GM19372 (cell line): Measurements from ENCODE around the gene BCL2L14.
"Not testable (repeated sequence)": the region's sequence is repeated elsewhere in the genome, so short reads cannot be mapped to it uniquely, and the experiment has no call there.

Experiments
- ATAC-seq: cut with Tn5 transposase; IDR thresholded peaks from one replicate; pipeline ENCODE4 v1.9.1; 2021; ENCODE audit warnings: mild to moderate bottlenecking, low read depth, moderate library complexity; ENCODE audit not compliant: unreplicated experiment

BCL2L14 gene

DNA sequence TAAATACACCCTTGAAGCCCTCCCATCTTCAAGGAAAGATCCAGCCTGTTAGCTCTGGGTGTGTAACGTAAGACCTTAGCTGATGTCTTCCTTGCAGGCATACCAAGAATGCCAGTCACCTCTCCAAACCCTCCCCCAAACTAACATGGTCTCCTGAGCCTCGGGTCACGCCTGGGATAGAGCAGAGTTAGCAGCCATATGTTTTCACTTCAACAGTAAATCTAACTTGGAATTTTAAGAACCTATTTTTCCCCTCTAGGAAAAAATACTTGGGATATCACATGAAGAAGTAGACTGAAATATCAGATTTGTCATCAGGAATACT is 27.9 kb downstream of the BCL2L14 start:
- ATAC-seq, result no peak

DNA sequence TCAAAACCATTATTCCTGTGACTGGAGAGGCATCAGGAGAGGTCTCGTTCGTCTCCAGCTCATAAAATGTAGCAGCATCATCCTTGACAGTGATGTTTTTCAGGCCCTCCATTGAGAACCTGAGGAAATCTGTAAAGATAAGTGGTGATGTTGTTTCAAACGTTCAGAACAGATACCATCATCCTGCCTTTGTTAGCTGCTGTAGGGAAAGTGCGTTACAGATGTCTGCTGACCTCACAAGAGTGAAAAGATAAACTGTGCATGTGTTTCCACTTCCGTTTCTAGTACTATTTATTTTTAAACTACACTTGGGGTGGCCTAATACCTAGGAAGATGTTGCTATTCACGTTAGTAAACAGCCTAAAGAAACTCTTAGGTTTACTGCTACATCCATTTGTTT is 28.4 kb downstream of the BCL2L14 start:
- ATAC-seq, result no peak

DNA sequence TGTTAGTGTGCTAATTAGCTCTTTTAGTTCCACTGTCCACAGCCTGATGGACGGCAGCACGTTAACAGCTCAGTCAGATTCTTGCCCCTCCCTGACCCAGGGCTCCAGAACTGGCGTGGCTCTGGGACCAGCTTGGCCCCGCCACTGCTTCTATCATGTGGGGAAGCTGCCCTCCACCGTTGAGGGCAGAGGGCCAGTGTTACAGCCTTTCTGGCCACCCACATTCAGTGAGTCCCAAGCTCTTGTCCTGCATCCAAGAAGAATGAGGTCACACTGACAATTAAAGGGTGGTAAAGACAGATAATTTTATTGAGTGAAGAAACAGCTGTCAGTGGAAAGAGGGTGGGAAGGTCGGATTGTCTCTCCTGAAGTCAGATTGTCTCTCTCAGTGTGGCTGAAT is 36.9 kb downstream of the BCL2L14 start:
- ATAC-seq, result no peak

GRCh38 chr12:12108441-12109058 is 37.8 kb downstream of the BCL2L14 start:
- ATAC-seq, result no peak

- ATAC-seq, result not testable (repeated sequence)
Observed at GRCh38 chr12:12110923-12111555, 40.3 kb downstream of the BCL2L14 start.

DNA sequence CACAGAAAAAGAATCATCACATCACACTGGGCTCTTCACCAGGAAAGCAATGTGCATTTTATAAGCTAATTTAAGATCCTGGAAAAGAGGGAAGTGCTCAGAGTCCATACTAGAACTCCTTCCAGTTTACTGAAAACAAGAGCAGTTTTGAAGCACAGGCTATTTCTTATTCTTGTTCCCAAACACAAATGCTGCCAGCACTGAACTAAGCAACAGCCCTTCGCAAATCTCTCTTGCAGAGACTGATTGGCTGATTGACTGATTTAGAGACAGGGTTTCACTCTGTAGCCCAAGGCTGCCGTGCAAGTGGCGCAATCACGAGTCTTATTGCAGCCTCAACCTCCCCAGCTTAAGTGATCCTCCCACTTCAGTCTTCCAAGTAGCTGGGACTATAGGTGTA is 44.8 kb downstream of the BCL2L14 start:
- ATAC-seq, result no peak

DNA sequence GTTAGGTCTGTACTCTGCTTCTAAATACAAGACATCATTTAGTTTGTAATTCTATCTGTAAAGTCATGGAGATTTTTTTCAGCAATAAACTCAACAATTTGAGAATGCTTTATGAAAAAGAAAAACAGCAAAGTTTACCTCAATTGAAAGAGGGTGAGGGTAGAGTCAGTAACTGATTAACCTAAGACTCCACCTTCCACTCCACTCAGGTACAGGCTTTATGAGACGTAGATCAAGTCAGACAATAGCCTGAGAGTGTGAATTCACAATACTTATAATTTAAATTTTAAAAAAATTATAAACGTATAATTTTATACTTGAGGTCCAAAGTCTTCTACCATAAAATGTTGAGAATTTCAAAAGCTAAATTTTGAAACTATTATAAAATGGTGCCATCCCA is 45.9 kb downstream of the BCL2L14 start:
- no peak for ATAC-seq

DNA sequence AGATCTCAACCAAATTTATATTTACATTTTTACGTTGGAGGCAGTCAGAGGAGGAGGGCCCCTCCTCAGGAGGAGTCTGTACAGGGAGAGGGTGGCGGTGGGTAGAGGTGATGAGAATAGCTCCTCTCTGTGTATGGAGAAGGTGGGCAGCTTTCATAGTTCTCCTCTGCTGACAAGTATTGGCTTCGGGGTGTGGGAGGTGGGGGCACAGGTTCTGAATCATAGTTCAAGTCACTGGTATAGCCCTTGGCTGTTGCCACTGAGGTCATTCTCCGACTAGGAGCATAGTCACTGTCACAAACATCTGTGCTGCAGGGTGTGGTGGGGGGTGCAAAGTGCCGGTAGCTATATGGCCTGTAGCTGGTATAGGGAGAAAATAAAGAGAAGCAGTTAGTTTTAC is 50.3 kb downstream of the BCL2L14 start:
- ATAC-seq, result no peak

GRCh38 chr12:12123036-12123604 is 52.4 kb downstream of the BCL2L14 start:
- no peak for ATAC-seq

GRCh38 chr12:12126551-12126950 is 55.8 kb downstream of the BCL2L14 start:
- no peak for ATAC-seq

GRCh38 chr12:12127304-12127703 is 56.6 kb downstream of the BCL2L14 start:
- no peak for ATAC-seq

- ATAC-seq, result no peak
Observed at GRCh38 chr12:12128670-12129069, 57.9 kb downstream of the BCL2L14 start.

DNA sequence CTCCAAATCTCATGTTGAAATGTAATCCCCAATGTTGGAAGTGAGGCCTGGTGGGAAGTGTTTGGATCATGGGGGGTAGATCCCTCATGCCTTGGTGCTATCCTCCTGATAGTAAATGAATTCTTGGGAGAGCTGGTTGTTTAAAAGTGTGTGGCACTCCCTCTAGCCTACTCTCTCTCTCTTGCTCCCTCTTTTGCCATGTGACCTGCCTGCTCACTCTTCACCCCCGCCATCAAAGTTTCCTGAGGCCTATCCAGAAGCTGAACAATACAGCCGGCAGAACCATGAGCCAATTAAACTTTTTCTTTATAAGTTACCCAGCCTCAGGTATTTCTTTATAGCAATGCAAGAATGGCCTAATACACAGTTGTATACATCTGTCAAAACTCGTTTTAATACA is 62.5 kb downstream of the BCL2L14 start:
- no peak for ATAC-seq

- ATAC-seq, result no peak
Observed at GRCh38 chr12:12133785-12134184, 63.0 kb downstream of the BCL2L14 start.

- no peak for ATAC-seq
Observed at GRCh38 chr12:12138203-12139154, 67.7 kb downstream of the BCL2L14 start.

DNA sequence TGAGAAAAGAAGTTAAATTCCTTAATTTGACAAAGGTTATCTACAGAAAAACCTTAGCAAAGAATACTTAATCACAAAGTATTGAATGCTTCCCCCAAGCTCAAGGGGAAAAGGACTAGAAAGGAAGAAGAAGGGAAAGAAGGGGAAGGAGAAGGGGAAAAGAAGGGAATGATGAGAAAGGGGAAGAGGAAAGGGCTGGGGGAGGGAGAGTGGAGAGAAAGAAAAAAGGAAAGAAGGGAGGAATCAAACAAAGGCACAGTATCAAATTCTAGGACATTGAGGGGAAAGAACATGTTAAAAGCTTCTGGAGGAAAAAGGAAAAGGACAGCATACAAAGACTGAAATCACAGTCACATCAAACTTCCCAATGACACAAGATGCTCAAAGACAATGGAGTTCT is 70.3 kb downstream of the BCL2L14 start:
- ATAC-seq, result no peak

DNA sequence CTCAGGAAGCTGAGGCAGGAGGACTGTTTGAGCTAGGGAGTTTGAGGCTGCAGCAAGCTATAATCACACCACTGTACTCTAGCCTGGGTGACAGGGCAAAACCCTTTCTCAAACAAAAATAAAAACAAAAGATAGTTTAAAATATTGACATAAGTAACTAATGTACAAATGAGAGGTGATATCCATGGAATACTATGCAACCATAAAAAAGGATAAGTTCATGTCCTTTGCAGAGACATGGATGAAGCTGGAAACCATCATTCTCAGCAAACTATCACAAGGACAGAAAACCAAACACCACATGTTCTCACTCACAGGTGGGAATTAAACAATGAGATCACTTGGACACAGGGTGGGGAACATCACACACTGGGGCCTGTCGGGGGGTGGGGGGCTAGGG is 73.8 kb downstream of the BCL2L14 start:
- not testable (repeated sequence) for ATAC-seq

DNA sequence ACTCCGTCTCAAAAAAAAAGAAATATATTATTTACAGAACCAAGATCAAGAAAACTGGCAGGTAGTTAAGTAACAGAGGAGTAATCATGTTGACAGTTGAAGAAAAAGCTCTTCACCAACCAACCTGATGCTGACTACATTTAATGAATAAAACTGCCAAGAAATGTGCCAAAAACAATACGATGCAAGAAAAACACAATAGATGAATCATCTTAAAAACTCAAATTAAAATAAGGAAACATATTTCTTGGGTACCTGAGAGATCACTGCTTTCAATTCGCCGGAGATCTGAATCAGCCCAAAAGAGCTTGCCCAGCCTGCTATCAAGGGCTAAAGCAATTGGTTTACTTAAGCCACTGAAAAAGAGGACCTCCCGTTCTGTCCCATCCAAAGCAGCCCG is 76.4 kb downstream of the BCL2L14 start:
- ATAC-seq, result no peak
